ENCODE results near the gene OBSL1.

The OBSL1 gene

DNA sequence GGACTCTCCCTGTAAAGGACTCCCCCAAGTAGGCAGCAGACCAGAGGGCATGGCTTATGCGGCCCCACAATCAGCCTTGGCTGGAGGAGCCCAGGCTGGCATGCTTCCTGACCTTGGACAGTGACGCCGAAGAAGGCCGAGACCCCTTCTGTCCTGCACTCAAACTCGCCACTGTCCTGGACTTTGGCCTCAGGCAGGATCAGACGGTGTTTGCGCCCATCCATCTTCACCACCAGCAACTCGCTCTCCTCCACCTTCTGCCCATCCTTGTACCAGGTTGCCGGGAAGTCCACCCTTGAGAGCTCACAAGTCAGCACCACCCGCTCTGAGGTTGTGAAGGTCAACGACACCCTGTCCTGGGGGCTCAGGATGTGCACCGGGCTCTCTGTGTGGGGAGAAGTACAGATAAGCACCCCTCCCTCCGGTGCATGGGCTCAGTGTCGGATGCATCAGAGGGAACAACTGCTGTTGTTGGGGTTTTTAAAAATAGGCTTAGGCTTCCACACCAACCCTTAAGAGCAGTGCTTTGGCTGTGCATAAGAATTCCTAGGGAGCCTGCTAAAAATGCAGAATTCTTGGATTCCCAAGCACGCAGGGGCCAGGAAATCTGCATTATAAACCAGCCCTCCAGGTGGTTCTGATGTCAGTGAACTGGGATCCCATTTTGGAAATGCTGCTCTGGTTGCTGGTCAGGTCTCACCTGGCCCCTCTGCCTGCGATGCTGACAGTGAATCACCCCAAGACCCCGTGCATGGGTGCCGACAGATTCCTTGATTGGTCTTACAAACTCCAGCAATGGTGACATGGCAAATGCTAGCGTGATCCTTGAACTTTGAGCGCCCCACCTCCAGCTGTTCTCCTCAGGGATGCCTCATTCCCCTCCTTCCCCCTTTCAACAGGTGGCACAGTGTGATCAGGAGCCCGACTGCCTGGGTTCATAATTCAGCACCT lies 5.9 kb downstream of the OBSL1 start:
- DNase-seq (ENCODE audit: low read depth): no peak

DNA sequence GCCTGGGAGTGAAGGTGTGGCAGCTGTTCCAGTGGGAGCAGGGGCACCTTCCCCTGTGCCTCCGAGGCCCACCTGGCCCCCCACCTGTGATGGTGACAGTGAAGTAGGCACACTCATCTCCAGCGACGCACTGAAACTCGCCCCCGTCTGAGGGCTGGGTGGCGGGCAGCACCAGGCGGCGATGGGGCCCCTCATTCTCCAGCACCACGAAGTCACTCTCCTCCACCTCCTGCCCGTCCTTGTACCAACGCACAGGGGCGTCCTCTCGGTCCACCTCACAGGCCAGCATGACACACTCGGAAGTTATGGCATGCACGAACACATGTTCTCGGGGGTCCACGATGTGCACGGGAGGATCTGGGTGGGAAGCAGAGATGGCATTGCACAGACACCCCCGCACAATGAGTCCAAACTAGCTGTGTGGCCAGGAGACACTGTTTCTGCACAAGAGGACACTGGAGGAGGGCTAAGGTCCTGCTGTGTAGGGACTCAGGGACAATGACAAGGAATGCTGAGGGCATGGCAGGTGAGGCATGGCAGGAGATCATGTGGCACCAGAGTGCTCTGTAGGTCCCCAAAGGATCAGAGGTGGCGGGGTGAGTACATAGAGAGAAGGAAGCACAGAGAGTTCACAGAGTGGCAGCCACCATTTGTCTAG lies 7.9 kb downstream of the OBSL1 start:
- DNase-seq (ENCODE audit: low read depth): no peak

DNA sequence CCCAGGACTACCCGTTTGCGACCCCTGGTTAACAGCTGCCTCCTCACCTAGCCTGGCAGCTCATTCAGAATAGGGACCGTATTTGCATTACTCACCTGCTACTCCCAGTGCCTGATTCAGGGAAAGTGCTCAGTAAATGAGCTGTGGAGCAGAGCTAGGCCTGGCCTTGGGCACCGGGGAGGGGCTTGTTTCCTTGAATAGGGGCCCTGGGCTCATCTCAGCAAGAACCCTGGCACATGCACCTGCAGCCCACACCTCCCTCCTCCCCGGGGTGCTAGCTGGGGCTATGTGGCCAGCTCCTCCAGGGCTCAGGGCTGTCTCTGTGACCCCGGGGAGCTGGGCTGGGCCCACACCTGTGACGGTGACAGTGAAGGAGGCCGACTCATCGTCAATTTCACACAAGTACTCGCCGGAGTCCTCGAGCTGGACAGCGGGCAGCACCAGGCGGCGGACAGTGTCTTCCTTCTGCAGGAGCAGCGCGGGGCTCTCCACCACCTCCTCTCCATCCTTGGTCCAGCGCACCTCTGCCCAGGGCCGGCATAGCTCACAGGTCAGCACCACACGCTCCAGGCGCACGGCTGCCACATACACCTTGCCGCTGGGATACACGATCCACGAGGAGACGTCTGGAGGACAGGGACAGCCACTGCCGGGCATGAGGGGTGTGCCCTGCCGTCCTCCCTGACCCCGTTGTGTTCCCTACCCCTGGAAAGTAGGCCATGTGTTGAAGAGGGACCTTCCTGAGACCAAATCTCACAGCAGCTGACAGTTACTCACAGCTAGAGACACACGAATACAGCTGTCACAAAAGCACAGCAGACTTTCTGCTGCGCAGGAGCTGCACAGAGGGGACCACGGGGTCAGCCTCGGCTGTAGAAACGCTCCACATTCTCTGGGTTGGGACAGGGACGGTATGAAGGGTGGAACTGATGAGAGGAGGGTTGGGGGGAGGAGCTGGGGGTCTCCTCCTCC lies 9.0 kb downstream of the OBSL1 start:
- no peak for DNase-seq (ENCODE audit: low read depth)

DNA sequence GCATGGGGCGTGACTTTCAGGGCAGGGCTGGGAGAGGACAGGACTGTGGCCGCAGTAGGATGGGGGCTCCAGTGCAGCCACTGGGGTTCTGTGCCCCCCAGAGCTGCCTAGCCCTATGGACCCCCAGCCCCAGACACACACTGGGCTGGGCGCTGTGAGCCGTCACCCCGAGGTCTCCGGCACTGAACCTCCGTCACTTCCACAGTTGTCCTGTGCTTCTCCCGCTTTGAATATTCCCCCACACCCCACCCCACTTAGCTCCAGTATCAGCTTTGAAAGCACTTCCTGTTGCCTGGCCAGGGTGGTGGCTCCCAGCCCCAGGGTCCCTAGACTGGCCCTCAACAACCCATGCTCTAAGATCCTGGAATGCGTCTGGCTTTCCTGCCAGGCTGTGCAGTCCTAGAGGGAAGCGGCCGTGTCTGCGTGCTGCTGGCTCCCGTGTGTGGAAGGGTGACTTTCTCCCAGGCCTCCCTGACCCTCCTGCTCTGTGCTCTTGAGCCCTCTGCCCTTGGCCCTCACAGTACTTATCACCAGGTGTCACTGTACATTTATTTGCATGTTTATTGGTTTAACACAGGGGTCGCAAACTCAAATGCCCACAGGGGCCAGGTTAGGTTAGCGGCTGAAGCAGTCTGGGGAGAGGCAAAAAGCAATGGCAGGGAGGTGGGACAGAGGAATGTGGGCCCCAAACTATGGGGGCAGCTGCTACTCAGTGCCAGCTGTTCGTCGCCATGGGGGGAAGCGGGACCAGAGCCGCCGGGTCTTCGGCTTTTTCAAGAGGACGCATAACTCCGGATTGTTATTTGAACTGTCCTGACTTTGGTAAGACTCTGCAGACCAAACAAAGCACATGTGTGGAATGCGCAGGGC lies 9.9 kb downstream of the OBSL1 start:
- DNase-seq (ENCODE audit: low read depth): no peak

DNA sequence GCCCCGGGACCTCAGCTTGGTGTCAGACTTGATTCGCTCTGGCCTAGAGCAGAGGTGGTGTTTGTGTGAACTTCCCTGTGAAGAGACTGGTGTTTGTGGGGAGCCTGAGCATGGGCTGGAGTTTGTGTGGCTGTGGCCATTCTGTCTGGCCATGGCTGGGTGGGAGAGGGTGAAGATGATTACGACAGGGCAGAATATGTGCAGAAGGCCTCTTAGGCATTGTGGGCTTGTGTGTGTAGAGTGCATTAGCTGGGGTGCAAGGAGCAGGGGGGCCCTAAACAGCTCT lies 10.5 kb downstream of the OBSL1 start:
- DNase-seq (ENCODE audit: low read depth): no peak

DNA sequence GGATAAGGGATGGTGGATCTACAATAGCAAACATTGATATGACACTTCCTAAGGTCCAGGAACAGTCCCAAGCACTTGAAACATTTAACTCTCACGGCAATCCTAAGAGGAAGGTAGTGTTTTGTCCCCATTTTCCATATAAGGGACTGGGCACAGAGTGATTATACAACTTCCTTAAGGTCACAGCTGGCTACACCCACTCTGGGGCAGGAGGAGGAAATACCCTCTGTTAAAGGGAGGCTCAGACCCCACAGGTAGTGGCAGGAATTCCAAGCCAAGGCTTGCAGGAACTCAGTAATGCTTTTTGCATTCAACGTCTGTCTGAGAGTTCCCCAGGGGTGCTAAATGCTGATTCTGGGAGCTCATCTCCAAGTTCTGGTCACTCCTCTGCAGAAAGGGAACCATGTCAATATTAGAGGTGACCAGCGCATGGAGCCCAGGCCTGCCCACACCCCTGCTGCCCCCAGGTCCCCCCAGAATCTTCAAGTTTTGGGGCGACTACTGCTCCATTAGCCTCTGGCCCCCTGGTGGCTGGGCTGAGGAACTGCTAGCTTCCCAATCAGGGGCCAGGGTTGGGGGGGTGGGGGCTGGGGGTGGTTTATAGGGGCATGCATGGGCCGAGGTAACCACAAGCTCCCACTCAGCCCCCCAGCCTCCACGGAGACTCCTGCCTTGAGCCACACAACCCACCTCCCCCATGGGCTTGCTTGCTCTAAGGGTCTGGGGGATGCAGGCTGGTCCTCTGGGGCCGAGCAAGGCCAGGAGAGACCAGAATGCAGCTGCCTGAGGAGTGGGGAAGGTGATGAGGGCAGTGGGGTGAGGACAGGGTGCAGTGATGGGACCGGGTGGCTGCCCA lies 11.1 kb downstream of the OBSL1 start:
- no peak for DNase-seq (ENCODE audit: low read depth)

DNA sequence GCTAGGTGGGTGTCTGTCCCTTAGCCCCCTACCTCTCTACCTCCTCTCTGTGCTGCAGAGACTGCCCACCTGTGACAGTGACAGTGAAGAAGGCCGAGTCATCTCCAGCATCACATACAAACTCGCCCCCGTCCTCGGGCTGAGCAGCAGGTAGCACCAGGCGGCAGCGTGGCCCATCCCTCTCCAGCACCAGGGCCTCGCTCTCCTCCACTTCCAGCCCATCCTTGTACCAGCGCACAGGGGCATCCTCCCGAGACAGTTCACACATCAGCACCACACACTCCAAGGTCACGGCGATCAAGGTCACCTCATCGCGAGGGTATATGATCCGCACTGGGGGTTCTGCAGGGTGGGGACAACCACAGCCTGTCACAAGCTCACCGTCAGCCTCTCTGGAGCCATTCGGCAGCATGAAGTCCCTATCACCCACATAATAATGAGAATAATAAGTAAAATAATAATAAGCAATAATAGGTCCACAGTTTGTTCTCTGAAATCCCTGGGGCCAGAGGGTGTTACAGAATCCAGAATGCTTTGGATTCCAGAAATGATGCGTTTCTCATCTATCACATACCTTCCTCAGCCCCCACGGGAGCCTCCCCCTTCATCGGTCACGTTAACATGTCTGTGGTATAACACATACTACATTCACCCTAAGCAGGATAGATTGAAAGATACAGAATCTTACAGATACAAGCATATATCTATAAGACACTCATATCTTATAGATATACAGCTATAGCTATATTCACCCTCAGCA lies 12.0 kb downstream of the OBSL1 start:
- DNase-seq (ENCODE audit: low read depth): no peak

DNA sequence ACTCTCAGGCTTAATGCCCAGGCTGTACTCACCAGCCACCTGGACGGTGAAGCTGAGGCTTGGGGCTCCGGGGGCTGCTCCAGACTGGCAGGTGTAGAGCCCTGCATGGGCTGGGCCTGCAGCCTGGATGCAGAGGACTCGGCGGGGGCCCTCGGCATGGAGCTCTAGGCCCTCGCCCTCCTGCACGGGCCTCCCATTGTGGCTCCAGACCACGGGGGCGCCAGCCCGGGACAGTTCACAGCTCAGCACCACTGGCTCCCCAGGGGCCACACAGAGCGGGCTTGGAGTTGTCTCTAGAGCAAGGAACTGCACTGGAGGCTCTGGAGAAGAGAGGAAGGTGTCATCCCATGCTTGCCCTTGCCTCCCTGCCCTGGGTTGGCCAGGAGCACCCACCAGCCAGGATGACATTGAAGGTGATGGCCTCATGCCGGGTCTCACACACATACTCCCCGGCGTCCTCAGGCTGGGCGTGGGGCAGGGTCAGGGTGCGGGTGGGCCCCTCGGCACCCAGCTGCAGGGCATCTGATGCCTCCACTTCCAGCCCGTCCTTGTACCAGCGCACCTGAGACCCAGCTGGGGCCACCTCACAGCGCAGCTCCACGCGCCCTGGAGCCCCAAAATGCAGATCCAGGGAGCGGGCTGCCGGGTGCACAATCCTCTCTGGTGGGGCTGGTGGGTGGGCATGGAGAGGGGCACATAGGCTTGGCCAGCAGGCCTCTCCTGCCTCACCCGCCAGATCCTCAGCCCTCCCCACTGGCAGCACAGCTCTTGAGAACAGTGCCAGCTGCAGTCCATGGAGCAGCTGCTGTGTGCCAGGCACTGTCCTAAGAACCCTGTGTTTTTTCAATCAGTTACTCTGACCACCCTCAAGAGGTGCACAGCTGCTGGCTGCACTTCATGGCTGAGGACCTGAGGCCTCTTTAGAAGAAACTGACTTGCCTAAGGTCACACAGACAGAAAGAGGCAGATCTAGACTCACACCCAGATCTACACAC lies 13.3 kb downstream of the OBSL1 start:
- no peak for DNase-seq (ENCODE audit: low read depth)

DNA sequence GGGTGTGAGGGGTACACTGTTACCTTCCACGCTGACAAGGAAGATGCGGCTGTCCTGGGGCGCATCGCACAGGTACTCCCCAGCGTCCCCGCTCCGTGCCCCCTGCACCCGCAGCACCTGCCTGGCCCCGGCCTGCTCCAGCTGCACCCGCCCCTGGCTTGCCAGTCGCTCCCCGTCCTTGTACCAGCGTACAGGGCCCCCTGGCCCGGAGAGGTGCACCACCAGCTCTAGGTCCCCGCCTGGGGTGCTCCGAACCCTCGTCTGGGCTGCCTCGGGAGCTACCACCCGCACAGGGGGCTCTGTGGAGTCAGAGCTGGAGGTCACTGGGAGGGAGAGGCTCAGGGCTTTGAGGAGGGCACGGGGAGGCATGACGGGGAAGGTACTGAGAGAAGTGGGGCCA lies 14.0 kb downstream of the OBSL1 start:
- DNase-seq (ENCODE audit: low read depth): no peak

DNA sequence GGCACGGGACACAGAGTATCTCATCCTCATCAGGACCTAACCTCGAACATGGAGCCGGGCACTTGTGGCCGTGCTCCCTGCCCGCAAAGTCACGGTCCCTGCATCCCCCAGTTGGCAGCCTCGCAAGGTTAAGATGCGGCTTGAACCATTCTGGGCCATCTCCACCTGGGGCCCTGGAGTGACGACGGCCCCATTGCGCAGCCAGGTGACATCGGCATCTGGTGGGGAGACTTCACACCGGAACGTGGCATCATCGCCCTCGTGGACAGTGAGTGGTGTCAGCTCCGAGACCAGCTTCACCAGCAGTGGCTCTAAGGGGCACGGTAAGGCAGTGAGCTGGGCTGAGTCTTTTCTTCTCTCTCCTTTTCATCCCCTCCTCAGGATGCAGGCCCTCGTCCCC lies 14.9 kb downstream of the OBSL1 start:
- DNase-seq (ENCODE audit: low read depth): no peak

DNA sequence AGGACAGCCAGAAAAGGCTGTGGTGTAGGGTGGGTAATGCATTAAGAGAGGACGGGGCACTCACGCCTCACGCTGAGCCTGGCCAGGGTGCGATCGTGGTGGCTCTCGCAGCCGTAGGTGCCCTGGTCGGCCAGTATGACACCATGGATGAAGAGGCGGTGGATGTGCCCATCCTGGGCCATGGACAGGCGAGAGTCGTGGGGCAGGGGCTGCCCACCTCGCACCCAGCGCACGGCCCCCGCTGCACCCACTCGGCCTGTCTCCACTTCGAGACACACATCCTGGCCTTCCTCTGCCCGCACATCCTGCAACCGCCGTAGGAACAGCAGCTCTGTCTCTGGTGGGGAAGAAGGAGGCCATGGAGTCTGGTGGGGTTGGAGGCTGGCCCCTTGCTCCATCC lies 15.4 kb downstream of the OBSL1 start:
- DNase-seq (ENCODE audit: low read depth): no peak

DNA sequence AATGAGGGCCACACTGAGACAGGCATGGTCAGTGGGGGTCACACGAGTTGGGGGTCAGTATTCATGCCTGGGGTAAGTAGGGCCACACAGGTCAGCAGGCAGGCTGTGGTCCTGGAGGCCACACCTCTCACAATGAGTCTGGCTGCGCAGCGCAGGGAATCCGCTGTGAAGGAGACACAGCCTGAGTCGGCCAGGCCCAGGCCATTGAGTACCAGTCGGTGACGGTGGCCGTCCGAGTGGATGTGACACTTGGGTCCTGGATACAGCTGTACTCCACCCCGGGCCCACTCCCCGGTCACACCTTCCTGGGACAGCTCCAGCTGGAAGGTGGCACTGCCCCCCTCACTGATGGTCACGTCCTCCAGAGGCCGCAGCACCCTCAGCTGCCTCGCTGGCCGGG lies 17.0 kb downstream of the OBSL1 start:
- DNase-seq (ENCODE audit: low read depth): no peak

DNA sequence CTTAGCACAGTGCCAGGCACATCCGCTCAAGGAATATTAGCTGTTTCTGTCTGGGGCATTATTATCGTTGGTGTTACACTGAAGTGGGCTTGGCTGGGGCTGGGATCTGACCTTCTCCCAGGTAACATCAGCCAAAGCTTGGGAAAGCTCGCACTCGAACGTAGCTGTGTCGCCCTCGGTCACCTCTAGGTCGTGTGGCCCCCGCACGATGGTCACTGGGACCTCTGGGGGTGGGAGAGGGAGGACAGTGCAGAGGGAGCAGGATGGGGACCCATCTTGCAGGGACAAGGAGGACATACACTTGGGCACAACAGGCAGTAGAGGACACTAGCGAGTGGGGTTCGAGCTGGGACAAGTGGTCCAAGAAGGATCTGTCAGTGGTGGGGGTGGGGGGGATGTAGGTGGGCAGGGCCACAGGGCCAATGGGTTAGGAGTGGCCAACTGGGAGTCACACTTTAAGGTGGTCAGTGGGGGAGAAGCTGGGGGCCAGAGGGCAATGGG lies 17.8 kb downstream of the OBSL1 start:
- DNase-seq (ENCODE audit: low read depth): no peak

DNA sequence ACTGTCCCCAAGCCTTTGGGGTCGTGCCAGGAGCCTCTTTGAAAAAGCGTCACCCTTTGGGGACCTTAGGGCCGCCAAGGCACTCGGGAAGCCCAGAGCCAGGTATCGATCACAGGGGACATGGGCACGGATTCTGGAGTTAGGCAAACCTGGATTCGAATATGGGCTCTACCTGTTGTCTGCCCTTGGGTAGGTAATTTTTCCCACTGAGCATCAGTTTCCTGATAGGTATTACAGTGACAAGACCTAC lies 18.2 kb downstream of the OBSL1 start:
- no peak for DNase-seq (ENCODE audit: low read depth)

DNA sequence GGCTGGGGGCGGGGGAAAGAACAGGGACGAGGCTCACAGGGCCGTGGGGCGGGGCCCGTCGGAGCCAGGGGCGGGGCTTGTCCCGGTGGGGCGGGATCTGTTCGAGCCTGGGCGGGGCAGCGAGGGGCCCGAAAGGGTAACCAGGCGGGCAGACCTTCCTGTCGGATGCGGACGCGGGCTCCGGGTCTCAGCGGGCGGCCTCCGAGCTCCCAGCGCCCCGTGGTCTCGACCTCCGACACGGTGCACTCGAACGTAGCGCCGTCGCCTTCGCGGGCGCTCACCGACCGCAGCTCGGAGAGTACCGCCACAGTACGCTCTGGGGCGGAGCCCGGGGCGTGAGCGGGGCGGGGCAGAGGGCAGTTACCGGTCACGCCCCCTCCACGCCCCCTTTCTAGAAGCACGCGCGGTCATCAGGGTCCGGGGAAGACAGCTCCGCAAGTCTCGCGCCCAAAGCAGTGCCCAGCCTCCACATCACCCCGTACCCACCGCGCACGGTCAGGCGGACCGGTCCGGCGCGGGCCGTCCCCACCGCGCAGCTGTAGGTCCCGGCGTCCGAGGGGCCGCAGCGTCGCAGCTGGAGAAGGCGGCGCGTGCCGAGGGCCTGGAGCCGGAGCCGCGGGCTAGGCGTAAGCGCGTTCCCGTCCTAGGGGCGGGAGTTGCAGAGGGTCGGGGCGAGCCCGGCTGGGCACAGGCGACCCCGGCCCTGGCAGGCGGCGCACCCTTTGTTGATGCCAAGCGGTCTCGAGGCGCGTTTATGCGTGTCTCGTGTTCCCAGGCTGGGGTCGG lies 18.8 kb downstream of the OBSL1 start:
- DNase-seq (ENCODE audit: low read depth): peak; percentile 75

DNA sequence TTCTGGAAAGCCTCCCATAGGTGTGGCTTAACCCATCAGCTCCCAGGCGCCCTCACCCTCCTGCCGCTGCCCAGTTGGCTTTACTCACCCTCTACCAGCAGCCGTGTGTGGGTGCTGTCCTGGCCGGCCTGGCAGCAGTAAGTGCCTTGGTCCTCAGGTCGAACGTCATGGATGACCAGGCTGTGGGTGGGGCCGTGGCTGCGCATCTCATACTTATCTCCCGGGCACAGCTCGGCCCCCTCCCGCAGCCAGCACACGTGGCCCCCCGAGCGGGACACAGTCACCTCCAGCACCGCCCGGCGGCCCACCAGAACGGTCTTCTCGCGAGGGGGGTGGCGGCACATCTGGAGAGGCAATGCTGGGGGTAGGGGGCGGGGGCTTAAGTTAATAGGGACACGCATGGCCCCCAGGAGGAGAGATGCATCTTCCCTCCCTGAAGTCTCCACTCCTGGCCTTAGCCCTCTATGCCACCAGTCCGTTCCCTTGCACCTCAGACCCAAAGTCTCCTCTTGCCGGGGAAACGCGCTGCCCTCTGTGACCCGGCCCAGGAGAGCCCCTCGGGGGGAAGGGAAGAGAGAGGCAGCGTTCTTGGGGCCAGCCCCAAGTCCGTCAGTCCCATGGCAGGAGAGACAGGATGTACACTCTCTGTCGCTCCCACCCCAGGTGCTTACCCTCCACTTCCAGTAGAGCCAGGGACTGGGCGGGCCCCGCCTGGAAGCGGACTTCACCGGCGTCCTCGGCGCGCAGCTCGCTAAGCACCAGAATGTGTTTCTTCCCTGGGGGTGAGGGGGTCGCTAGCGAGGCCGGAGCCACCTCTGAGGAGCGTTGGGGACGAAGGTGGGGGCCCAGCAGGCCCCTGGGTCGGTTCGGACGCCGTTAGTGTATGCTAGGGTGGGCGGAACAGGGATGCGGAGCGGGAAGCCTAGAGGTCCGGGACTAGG lies 19.6 kb downstream of the OBSL1 start:
- no peak for DNase-seq (ENCODE audit: low read depth)

DNA sequence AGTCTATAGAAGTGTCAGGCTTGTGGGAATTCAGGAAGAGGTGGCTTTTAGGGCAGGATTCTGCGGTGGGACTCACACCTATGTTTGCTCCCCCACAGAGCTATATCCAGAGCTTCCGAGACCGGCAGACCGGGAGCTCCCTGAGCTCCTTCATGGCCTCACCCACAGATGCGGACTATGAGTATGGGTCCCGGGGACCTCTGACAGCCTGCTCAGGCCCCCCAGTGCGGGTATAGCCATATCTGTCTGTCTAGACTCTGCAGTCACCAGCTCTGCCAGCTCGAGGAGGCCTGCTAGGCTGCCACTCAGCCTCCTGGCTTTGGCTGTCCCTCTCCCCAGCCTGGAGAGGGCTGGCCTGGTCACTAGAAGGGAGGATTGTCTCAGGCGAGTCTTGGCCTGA lies 21.7 kb downstream of the OBSL1 start:
- DNase-seq (ENCODE audit: low read depth): no peak

All from activated T-cell treated with anti-CD3 and anti-CD28 coated beads for 1 hour (primary cell).